ENCODE data around the gene GDPGP1.

DNA sequence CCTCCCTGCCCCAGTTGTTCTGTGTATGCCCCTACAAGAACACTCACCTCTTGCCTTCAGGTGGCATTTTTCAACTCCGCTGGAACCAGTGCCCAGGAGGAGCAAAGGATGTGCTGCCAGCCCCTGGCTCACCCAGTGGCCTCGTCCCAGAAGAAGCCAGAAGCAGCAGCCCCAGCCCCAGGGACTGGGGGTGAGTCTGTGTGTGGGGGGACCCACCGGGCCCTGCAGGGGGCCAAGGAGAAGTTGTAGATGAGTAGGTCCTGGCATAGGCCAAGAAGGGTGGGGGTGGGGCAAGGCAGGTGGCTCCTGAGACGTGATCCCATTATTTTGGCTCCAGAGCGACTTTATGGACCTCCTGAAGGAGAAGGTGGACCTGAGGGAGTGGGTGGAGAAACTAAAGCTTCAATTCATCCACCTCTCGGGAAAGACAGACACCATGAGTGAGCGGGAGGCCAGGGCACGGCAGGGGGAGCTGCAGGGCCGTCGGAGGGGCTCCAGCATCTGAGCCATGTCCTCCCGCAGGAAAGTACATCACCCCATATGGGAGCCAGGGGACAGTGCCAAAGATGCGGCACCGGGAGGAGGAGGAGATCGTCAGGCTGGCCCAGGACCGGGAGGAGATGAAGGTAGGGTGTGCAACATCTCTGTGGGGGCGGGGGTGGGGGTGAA lies 60.7 kb downstream of the GDPGP1 start:
- no peak for TF ChIP-seq TAF1 (IDR thresholded peaks at IDR 0.05; ENCODE audit: low read depth, low read length)
- TF ChIP-seq POLR2A (IDR thresholded peaks at IDR 0.05; ENCODE audit: low read depth, low read length) = no peak
- TF ChIP-seq SPI1 (IDR thresholded peaks at IDR 0.05; ENCODE audit: low read depth, low read length) = no peak
- no peak for TF ChIP-seq POLR2AphosphoS5 (IDR thresholded peaks at IDR 0.05; ENCODE audit: low read depth, low read length)
- no peak for TF ChIP-seq POU2F2 (IDR thresholded peaks at IDR 0.05; ENCODE audit: low read depth, low read length)
